Tibial nerve (tissue), 4 donors: ENCODE data around the gene EEPD1. TPM values are rescaled to one million over a fixed set of nuclear protein-coding genes. Genes with fewer than 3 reads are reported as not detected.

Experiments
- DNase-seq, 2 donors: peaks; one replicate each; pipeline ENCODE4 v3.0.0-alpha.2; 2019; ENCODE audit warnings: low spot score in 2 of 2
- H3K27ac ChIP-seq, 4 donors: fragments of 200-600 bp; sonication (generic) in 3 of 4; one replicate each; pipeline ENCODE4 v1.5.1; 2017 to 2019; ENCODE audit warnings: mild to moderate bottlenecking in 1 of 4
- H3K27me3 ChIP-seq, 2 donors: fragments of 200-600 bp; sonication (generic) in 1 of 2; one replicate each; pipeline versions ENCODE4 v1.5.1 to v1.6.0; 2017 to 2019
- H3K36me3 ChIP-seq, 3 donors: fragments of 200-600 bp; sonication (generic); one replicate each; pipeline ENCODE4 v1.5.1; 2018 to 2019
- H3K4me1 ChIP-seq, 4 donors: fragments of 200-600 bp; sonication (generic) in 3 of 4; one replicate each; pipeline ENCODE4 v1.5.1; 2017 to 2019
- H3K4me3 ChIP-seq, 4 donors: fragments of 200-600 bp; sonication (generic) in 3 of 4; one replicate each; pipeline ENCODE4 v1.5.1; 2017 to 2019; ENCODE audit warnings: mild to moderate bottlenecking in 1 of 4, moderate library complexity in 1 of 4
- H3K9me3 ChIP-seq, 4 donors: fragments of 200-600 bp; sonication (generic) in 3 of 4; one replicate each; pipeline ENCODE4 v1.5.1; 2017 to 2019
- CTCF ChIP-seq, 5 experiments: fragments of 200-600 bp in 3 of 5; fragments of 450-650 bp in 2 of 5; sonication (generic) in 3 of 5; IDR thresholded peaks; one replicate each; pipeline ENCODE4 v1.5.1; 2016 to 2019; ENCODE audit warnings: antibody characterized with exemption in 5 of 5, mild to moderate bottlenecking in 3 of 5, moderate library complexity in 2 of 5
- EP300 ChIP-seq, 2 donors: sonication (generic); formaldehyde crosslinking; IDR thresholded peaks; one replicate each; pipeline ENCODE4 v1.6.1; 2017; ENCODE audit warnings: antibody characterized with exemption in 2 of 2, mild to moderate bottlenecking in 1 of 2
- POLR2A ChIP-seq, 2 donors: fragments of 450-650 bp; IDR thresholded peaks; one replicate each; pipeline ENCODE4 v1.6.1; 2017; ENCODE audit warnings: antibody characterized with exemption in 2 of 2, mild to moderate bottlenecking in 2 of 2, moderate library complexity in 2 of 2
- WGBS, 2 donors: methylation state at CpG; one replicate each; pipeline ENCODE4 v1.1.5; 2018; 5-methylcytosine and 5-hydroxymethylcytosine counted together
- total RNA-seq, 4 donors: library from RNA; depleted of rRNA; stranded (reverse); fragments of >200 nt; gene quantifications; one replicate each; pipeline ENCODE4 v1.1.0, GENCODE V29; 2016

Gene EEPD1
- total RNA-seq, 4 donors from 2014 or later = 9.0 to 18.0 (median 16.5) TPM

- Histone ChIP-seq H3K9me3 (no peaks in the 10 kb centered on the region), H3K4me1 (peaks cover 0 to 21% (median 0%) of the 10 kb centered on the region in 4 donors), H3K27ac (no peak overlapping the region), H3K36me3 (no peaks in the 10 kb centered on the region), H3K4me3 (no peak overlapping the region), H3K27me3 (no peaks in the 10 kb centered on the region)
- WGBS, 2 donors = 55 to 59% methylated on average over 4 of the region's 4 CpGs
- DNase-seq = no peak
- TF ChIP-seq CTCF (IDR thresholded peaks at IDR 0.05) = no peak
- no peak for TF ChIP-seq POLR2A (IDR thresholded peaks at IDR 0.05)
- TF ChIP-seq EP300 (IDR thresholded peaks at IDR 0.05) = no peak
These were observed 22.0 kb upstream of the EEPD1 start for GRCh38 chr7:36131026-36131425.

GRCh38 chr7:36131499-36131898 lies 21.6 kb upstream of the EEPD1 start:
- Histone ChIP-seq H3K27me3 (no peaks in the 10 kb centered on the region), H3K36me3 (no peaks in the 10 kb centered on the region), H3K4me1 (peaks cover 0 to 21% (median 0%) of the 10 kb centered on the region in 4 donors), H3K4me3 (no peak overlapping the region), H3K9me3 (no peaks in the 10 kb centered on the region), H3K27ac (no peak overlapping the region)
- DNase-seq = no peak
- TF ChIP-seq EP300 (IDR thresholded peaks at IDR 0.05) = no peak
- TF ChIP-seq POLR2A (IDR thresholded peaks at IDR 0.05) = no peak
- no peak for TF ChIP-seq CTCF (IDR thresholded peaks at IDR 0.05)
- WGBS, 2 donors = 74 to 86% methylated on average over 7 of the region's 7 CpGs

- Histone ChIP-seq H3K27ac (no peak overlapping the region), H3K36me3 (no peaks in the 10 kb centered on the region), H3K27me3 (no peaks in the 10 kb centered on the region), H3K4me1 (peaks cover 0 to 21% (median 0%) of the 10 kb centered on the region in 4 donors), H3K9me3 (no peaks in the 10 kb centered on the region), H3K4me3 (no peak overlapping the region)
- 93 to 94% methylated on average over 8 of the region's 8 CpGs for WGBS, 2 donors
- no peak for TF ChIP-seq CTCF (IDR thresholded peaks at IDR 0.05)
- no peak for TF ChIP-seq POLR2A (IDR thresholded peaks at IDR 0.05)
- TF ChIP-seq EP300 (IDR thresholded peaks at IDR 0.05) = no peak
- DNase-seq = no peak
These were observed 21.0 kb upstream of the EEPD1 start for GRCh38 chr7:36132012-36132411.

- peaks cover 0 to 2% (median 0%) of the 10 kb centered on the region in 4 donors for H3K4me1 ChIP-seq
- H3K27ac ChIP-seq = no peak overlapping the region
- no peak overlapping the region for H3K4me3 ChIP-seq
- WGBS, 2 donors = 100% methylated on average over 4 of the region's 4 CpGs
- no peaks in the 10 kb centered on the region for H3K36me3 ChIP-seq
- H3K27me3 ChIP-seq = no peaks in the 10 kb centered on the region
- DNase-seq = no peak
- no peak for TF ChIP-seq POLR2A (IDR thresholded peaks at IDR 0.05)
- H3K9me3 ChIP-seq = no peaks in the 10 kb centered on the region
These were observed 17.4 kb upstream of the EEPD1 start for GRCh38 chr7:36135700-36136099.

GRCh38 chr7:36137258-36137657 lies 15.8 kb upstream of the EEPD1 start:
- H3K4me3 ChIP-seq = no peak overlapping the region
- H3K27me3 ChIP-seq = no peaks in the 10 kb centered on the region
- TF ChIP-seq POLR2A (IDR thresholded peaks at IDR 0.05) (no peak), EP300 (IDR thresholded peaks at IDR 0.05) (no peak), CTCF (IDR thresholded peaks at IDR 0.05) (no peak)
- no peak for DNase-seq
- H3K4me1 ChIP-seq = no peaks in the 10 kb centered on the region
- H3K36me3 ChIP-seq = no peaks in the 10 kb centered on the region
- peaks cover 0 to 6% (median 0%) of the 10 kb centered on the region in 4 donors for H3K9me3 ChIP-seq
- H3K27ac ChIP-seq = no peak overlapping the region

GRCh38 chr7:36137754-36138153 lies 15.3 kb upstream of the EEPD1 start:
- Histone ChIP-seq H3K9me3 (peaks cover 0 to 6% (median 0%) of the 10 kb centered on the region in 4 donors), H3K4me1 (no peaks in the 10 kb centered on the region), H3K36me3 (no peaks in the 10 kb centered on the region), H3K27ac (no peak overlapping the region), H3K4me3 (no peak overlapping the region), H3K27me3 (no peaks in the 10 kb centered on the region)
- 65 to 85% methylated on average over 2 of the region's 2 CpGs for WGBS, 2 donors
- TF ChIP-seq CTCF (IDR thresholded peaks at IDR 0.05) = no peak
- no peak for TF ChIP-seq EP300 (IDR thresholded peaks at IDR 0.05)
- no peak for TF ChIP-seq POLR2A (IDR thresholded peaks at IDR 0.05)
- no peak for DNase-seq
